ENCODE measurements around the gene MKLN1.
"Not testable (repeated sequence)": the region's sequence is repeated elsewhere in the genome, so short reads cannot be mapped to it uniquely, and the experiment has no call there.

The MKLN1 gene

GRCh38 chr7:131511071-131511470 is 183.4 kb downstream of the MKLN1 start:
- H3K9me3 Mint-ChIP-seq = no peaks in the 10 kb centered on the region
- TF ChIP-seq CTCF (IDR thresholded peaks at IDR 0.05; ENCODE audit: unreplicated experiment in 3 of 3) = no peak
- H3K27ac Mint-ChIP-seq = peak overlapping the region in 2 of 3 experiments; percentile 26 to 45
- peaks cover 13% of the 10 kb centered on the region for H3K36me3 Mint-ChIP-seq (ENCODE audit: low read depth)
- H3K4me1 Mint-ChIP-seq = peaks cover 18% of the 10 kb centered on the region
- H3K4me3 Mint-ChIP-seq = peak overlapping the region in 1 of 3 experiments; percentile 51
- H3K27me3 Mint-ChIP-seq (ENCODE audit: low read depth) = peaks cover 11% of the 10 kb centered on the region

GRCh38 chr7:131511774-131512535 is 184.3 kb downstream of the MKLN1 start:
- TF ChIP-seq CTCF (IDR thresholded peaks at IDR 0.05; ENCODE audit: unreplicated experiment in 3 of 3) = no peak
- peak overlapping the region in 2 of 3 experiments; percentile 23 to 43 for H3K27ac Mint-ChIP-seq
- no peaks in the 10 kb centered on the region for H3K9me3 Mint-ChIP-seq
- H3K27me3 Mint-ChIP-seq (ENCODE audit: low read depth) = peaks cover 11% of the 10 kb centered on the region
- peaks cover 13% of the 10 kb centered on the region for H3K36me3 Mint-ChIP-seq (ENCODE audit: low read depth)
- H3K4me3 Mint-ChIP-seq = peak overlapping the region in 2 of 3 experiments; percentile 10 to 27
- H3K4me1 Mint-ChIP-seq = peaks cover 18% of the 10 kb centered on the region

- Mint-ChIP-seq H3K4me3 (peak overlapping the region in 2 of 3 experiments; percentile 26 to 39), H3K27ac (peak overlapping the region; percentile 20 to 51 (median 32)), H3K36me3 (ENCODE audit: low read depth) (peaks cover 8% of the 10 kb centered on the region), H3K9me3 (no peaks in the 10 kb centered on the region), H3K4me1 (peaks cover 10% of the 10 kb centered on the region), H3K27me3 (ENCODE audit: low read depth) (peaks cover 11% of the 10 kb centered on the region)
- peak; percentile 88 to 93 (median 90) for TF ChIP-seq CTCF (IDR thresholded peaks at IDR 0.05; ENCODE audit: unreplicated experiment in 3 of 3)
Measured at GRCh38 chr7:131513245-131514061, 185.8 kb downstream of the MKLN1 start.

- not testable (repeated sequence) for H3K4me3 Mint-ChIP-seq; H3K4me1 Mint-ChIP-seq; H3K9me3 Mint-ChIP-seq; H3K36me3 Mint-ChIP-seq (ENCODE audit: low read depth); H3K27me3 Mint-ChIP-seq (ENCODE audit: low read depth); H3K27ac Mint-ChIP-seq
Measured at GRCh38 chr7:131515471-131515870, 187.8 kb downstream of the MKLN1 start.

- H3K4me1 Mint-ChIP-seq = peaks cover 10% of the 10 kb centered on the region
- no peak for TF ChIP-seq CTCF (IDR thresholded peaks at IDR 0.05; ENCODE audit: unreplicated experiment in 3 of 3)
- no peaks in the 10 kb centered on the region for H3K36me3 Mint-ChIP-seq (ENCODE audit: low read depth)
- no peaks in the 10 kb centered on the region for H3K27me3 Mint-ChIP-seq (ENCODE audit: low read depth)
- no peaks in the 10 kb centered on the region for H3K9me3 Mint-ChIP-seq
- H3K4me3 Mint-ChIP-seq = peak overlapping the region in 2 of 3 experiments; percentile 15 to 39
- H3K27ac Mint-ChIP-seq = peak overlapping the region in 1 of 3 experiments; percentile 69
Measured at GRCh38 chr7:131517218-131517923, 189.7 kb downstream of the MKLN1 start.

- no peaks in the 10 kb centered on the region for H3K36me3 Mint-ChIP-seq (ENCODE audit: low read depth)
- H3K27ac Mint-ChIP-seq = peak overlapping the region in 1 of 3 experiments; percentile 29
- H3K4me1 Mint-ChIP-seq = peaks cover 1% of the 10 kb centered on the region
- no peak for TF ChIP-seq CTCF (IDR thresholded peaks at IDR 0.05; ENCODE audit: unreplicated experiment in 3 of 3)
- H3K27me3 Mint-ChIP-seq (ENCODE audit: low read depth) = no peaks in the 10 kb centered on the region
- no peaks in the 10 kb centered on the region for H3K9me3 Mint-ChIP-seq
- H3K4me3 Mint-ChIP-seq = no peak overlapping the region
Measured at GRCh38 chr7:131518626-131519025, 190.9 kb downstream of the MKLN1 start.
